ENCODE measurements around the gene CD300C.
"Not testable (repeated sequence)": the region's sequence is repeated elsewhere in the genome, so short reads cannot be mapped to it uniquely, and the experiment has no call there.

The CD300C gene

GRCh38 chr17:74512624-74513091 lies 33.3 kb downstream of the CD300C start:
- no peak for DNase-seq (ENCODE audit: low read depth)

- no peak for DNase-seq (ENCODE audit: low read depth)
These were observed 33.9 kb downstream of the CD300C start for GRCh38 chr17:74512036-74512435.

GRCh38 chr17:74508156-74508555 lies 37.8 kb downstream of the CD300C start:
- no peak for DNase-seq (ENCODE audit: low read depth)

- not testable (repeated sequence) for DNase-seq (ENCODE audit: low read depth)
These were observed 42.0 kb downstream of the CD300C start for GRCh38 chr17:74503949-74504348.

GRCh38 chr17:74502861-74503260 lies 43.1 kb downstream of the CD300C start:
- DNase-seq (ENCODE audit: low read depth), result no peak

- DNase-seq (ENCODE audit: low read depth), result no peak
These were observed 45.9 kb downstream of the CD300C start for GRCh38 chr17:74499992-74500391.

- DNase-seq (ENCODE audit: low read depth), result no peak
These were observed 48.4 kb downstream of the CD300C start for GRCh38 chr17:74497471-74497870.

- DNase-seq (ENCODE audit: low read depth), result no peak
These were observed 52.5 kb downstream of the CD300C start for GRCh38 chr17:74493331-74493833.

- DNase-seq (ENCODE audit: low read depth), result no peak
These were observed 54.3 kb downstream of the CD300C start for GRCh38 chr17:74491626-74492025.
